Cardiac fibroblast (primary cell): ENCODE measurements around the gene FAM162A.
"Not testable (repeated sequence)": the region's sequence is repeated elsewhere in the genome, so short reads cannot be mapped to it uniquely, and the experiment has no call there.

Experiments
- DNase-seq, 2 donors: peaks; one replicate each; pipeline versions ENCODE4 v3.0.0 to v3.0.0-alpha.2; 2010; ENCODE audit warnings: low read depth in 2 of 2
- H3K4me3 ChIP-seq, 2 donors: replicated peaks in 1 of 2; 1 replicate in 1 of 2; 2 replicates in 1 of 2; pipeline ENCODE4 v1.5.1; 2011; ENCODE audit warnings: low read depth in 2 of 2, low read length in 2 of 2, mild to moderate bottlenecking in 2 of 2, moderate library complexity in 1 of 2
- CTCF ChIP-seq: IDR thresholded peaks from one replicate; pipeline ENCODE4 v1.5.1; 2011; ENCODE audit warnings: low read depth, mild to moderate bottlenecking, low read length, inconsistent platforms

The FAM162A gene

GRCh38 chr3:122362026-122362425 lies 22.0 kb upstream of the FAM162A start:
- no peak overlapping the region for H3K4me3 ChIP-seq
- TF ChIP-seq CTCF: no peak
- DNase-seq: no peak

GRCh38 chr3:122364490-122364889 lies 19.5 kb upstream of the FAM162A start:
- no peak for DNase-seq
- no peak for TF ChIP-seq CTCF
- H3K4me3 ChIP-seq: no peak overlapping the region

- TF ChIP-seq CTCF: no peak
- no peak for DNase-seq
- no peak overlapping the region for H3K4me3 ChIP-seq
Measured at GRCh38 chr3:122365073-122365472, 18.9 kb upstream of the FAM162A start.

GRCh38 chr3:122365582-122366378 lies 18.2 kb upstream of the FAM162A start:
- DNase-seq: peak; percentile 49 to 73

GRCh38 chr3:122366379-122366749 lies 17.6 kb upstream of the FAM162A start:
- TF ChIP-seq CTCF: no peak
- no peak overlapping the region for H3K4me3 ChIP-seq
- DNase-seq: no peak

More at GRCh38 chr3:122365582-122366378, 18.2 kb upstream of the FAM162A start:
- H3K4me3 ChIP-seq: not testable (repeated sequence)

GRCh38 chr3:122374034-122374433 lies 9.9 kb upstream of the FAM162A start:
- DNase-seq: no peak
- no peak overlapping the region for H3K4me3 ChIP-seq
- TF ChIP-seq CTCF: no peak

GRCh38 chr3:122377975-122378374 lies 6.0 kb upstream of the FAM162A start:
- TF ChIP-seq CTCF: no peak
- no peak overlapping the region for H3K4me3 ChIP-seq
- no peak for DNase-seq
